K562 (cell line): Measurements from ENCODE around the gene LRRC70. TPM values are rescaled to one million over a fixed set of nuclear protein-coding genes. Genes with fewer than 3 reads are reported as not detected.

Source experiments
- ATAC-seq: fragments of 200-7000 bp; cut with Tn5 transposase; 3 replicates; pipeline ENCODE4 v1.9.1; 2020; ENCODE audit warnings: moderate library complexity
- BruUV-seq: library from RNA; stranded (reverse); fragments of 400-500 nt; replicated peaks from 2 replicates; lab custom pipeline; 2021; lab: Mats Ljungman, UMichigan
- CTCF ChIA-PET: fragments of 300-600 bp; formaldehyde crosslinking; extraction: SDS; loops from one replicate; lab custom pipeline; 2021; ENCODE audit warnings: low intra/inter-chr PET ratio; lab: Yijun Ruan, JAX
- POLR2A ChIA-PET: fragments of 300-600, 350-650 bp; sonication (Branson Sonifier 250); formaldehyde crosslinking; extraction: SDS; loops from one replicate; lab custom pipeline; 2021; ENCODE audit warnings: antibody characterized with exemption, inconsistent platforms; lab: Yijun Ruan, JAX
- DNase-seq, 4 experiments: peaks; one replicate each; pipeline versions ENCODE4 v3.0.0 to v3.0.0-alpha.2; 2011 to 2018; ENCODE audit warnings: low spot score in 3 of 4, mixed read lengths in 3 of 4; ENCODE audit errors: extremely low read depth in 1 of 4
- FAIRE-seq: peaks from 2 replicates; lab custom pipeline; 2011; peaks lifted over from hg19 to GRCh38; lab: Jason Lieb, UNC
- H2AFZ ChIP-seq: 2 replicates; pipeline ENCODE4 v1.6.0; 2011; ENCODE audit warnings: low read depth, low read length, control low read depth, inconsistent platforms
- H3K27ac ChIP-seq: fragments of 200-600 bp; 3 replicates; pipeline ENCODE4 v1.8.0; 2011; ENCODE audit warnings: low read depth, mild to moderate bottlenecking, control low read depth, inconsistent platforms, low read length, moderate library complexity, mixed read lengths; ENCODE audit errors: extremely low read depth
- H3K27me3 ChIP-seq, 2 experiments: fragments of 300-600 bp in 1 of 2; 2 replicates in 1 of 2; 3 replicates in 1 of 2; pipeline versions ENCODE4 v1.6.0 to v1.8.0; 2011; ENCODE audit warnings: inconsistent platforms in 2 of 2, low read length in 2 of 2, mild to moderate bottlenecking in 1 of 2, mixed read lengths in 1 of 2, moderate library complexity in 1 of 2; ENCODE audit not compliant: control insufficient read depth in 2 of 2, insufficient read depth in 2 of 2
- H3K36me3 ChIP-seq: fragments of 300-600 bp; 3 replicates; pipeline ENCODE4 v1.8.0; 2011; ENCODE audit warnings: mild to moderate bottlenecking, low read length, inconsistent platforms; ENCODE audit not compliant: control insufficient read depth, insufficient read depth
- H3K4me1 ChIP-seq, 2 experiments: fragments of 200-600 bp in 1 of 2; replicated peaks in 1 of 2; 2 replicates in 1 of 2; 3 replicates in 1 of 2; pipeline versions ENCODE4 v1.5.1 to v1.8.0; 2011; ENCODE audit warnings: inconsistent platforms in 2 of 2, low read length in 2 of 2, mild to moderate bottlenecking in 1 of 2, mixed read lengths in 1 of 2, moderate library complexity in 1 of 2; ENCODE audit not compliant: control insufficient read depth in 2 of 2, insufficient read depth in 2 of 2
- H3K4me2 ChIP-seq: 2 replicates; pipeline ENCODE4 v1.6.1; 2011; ENCODE audit warnings: low read length, control low read depth, inconsistent platforms, mixed read lengths; ENCODE audit not compliant: insufficient read depth
- H3K4me3 ChIP-seq: fragments of 200-600 bp; sonication (generic), shearing (Covaris generic); 2 replicates; pipeline ENCODE4 v1.5.1; 2016; ENCODE audit warnings: control low read depth, inconsistent platforms
- H3K79me2 ChIP-seq: fragments of 200-600 bp; 3 replicates; pipeline ENCODE4 v1.8.0; 2011; ENCODE audit warnings: low read length, inconsistent platforms; ENCODE audit not compliant: control insufficient read depth, insufficient read depth
- H3K9ac ChIP-seq, 2 experiments: 2 replicates each; pipeline versions ENCODE4 v1.6.0 to v1.6.1; 2011; ENCODE audit warnings: low read depth in 2 of 2, low read length in 2 of 2, control low read depth in 1 of 2, inconsistent platforms in 1 of 2, mild to moderate bottlenecking in 1 of 2, mixed read lengths in 1 of 2; ENCODE audit not compliant: insufficient read depth in 1 of 2
- H3K9me1 ChIP-seq: one replicate; pipeline ENCODE4 v1.6.0; 2011; ENCODE audit warnings: inconsistent platforms, mild to moderate bottlenecking, low read length, moderate library complexity; ENCODE audit not compliant: control insufficient read depth, insufficient read depth
- H3K9me3 ChIP-seq: replicated peaks from 2 replicates; pipeline ENCODE4 v1.5.1; 2011; ENCODE audit warnings: low read depth, low read length, inconsistent platforms; ENCODE audit not compliant: control insufficient read depth, insufficient read depth
- H4K20me1 ChIP-seq: replicated peaks from 2 replicates; pipeline ENCODE4 v1.6.1; 2011; ENCODE audit warnings: low read length, inconsistent platforms, mixed read lengths; ENCODE audit not compliant: control insufficient read depth, insufficient read depth
- CEBPB ChIP-seq: fragments of 450-650 bp; IDR thresholded peaks from 2 replicates; pipeline ENCODE4 v1.6.1; 2016; ENCODE audit warnings: missing genetic modification characterization, missing compliant biosample characterization
- CEBPG ChIP-seq, 3 experiments: fragments of 200-800 bp in 1 of 3; sonication (Bioruptor generic) in 1 of 3; sonication (generic) in 1 of 3; formaldehyde crosslinking in 1 of 3; IDR thresholded peaks in 2 of 3; conservative IDR thresholded peaks in 1 of 3; 2 replicates each; pipeline versions ENCODE4 v1.6.1 to v1.8.0; 2016 to 2022; ENCODE audit warnings: missing compliant biosample characterization in 2 of 3, missing genetic modification characterization in 2 of 3, mild to moderate bottlenecking in 1 of 3, missing genetic modification reagents in 1 of 3
- ESRRB ChIP-seq: fragments of 250-450 bp; sonication (Bioruptor Pico); IDR thresholded peaks from 2 replicates; pipeline ENCODE4 v1.5.0; 2020; ENCODE audit warnings: mild to moderate bottlenecking, moderate library complexity, borderline replicate concordance
- ETV6 ChIP-seq, 3 experiments: fragments of 150-350 bp in 1 of 3; sonication (generic) in 1 of 3; formaldehyde crosslinking in 1 of 3; IDR thresholded peaks; 2 replicates each; pipeline versions ENCODE4 v1.6.1 to v1.8.0; 2014 to 2022; ENCODE audit warnings: borderline replicate concordance in 2 of 3, low read depth in 2 of 3, antibody characterized with exemption in 1 of 3, low read length in 1 of 3, mild to moderate bottlenecking in 1 of 3, missing genetic modification reagents in 1 of 3
- FOXK2 ChIP-seq, 2 experiments: fragments of 450-650 bp; IDR thresholded peaks in 1 of 2; conservative IDR thresholded peaks in 1 of 2; 2 replicates each; pipeline ENCODE4 v1.6.1; 2016; ENCODE audit warnings: low read depth in 2 of 2, mild to moderate bottlenecking in 1 of 2
- GTF2F1 ChIP-seq: IDR thresholded peaks from 2 replicates; pipeline ENCODE4 v1.6.1; 2011; ENCODE audit warnings: low read depth, low read length, improper control_type of control experiment
- HNRNPUL1 ChIP-seq: fragments of 200-400 bp; formaldehyde crosslinking; IDR thresholded peaks from 2 replicates; pipeline ENCODE4 v1.6.1; 2017; ENCODE audit warnings: low read length
- U2AF1 ChIP-seq: fragments of 200-400 bp; formaldehyde crosslinking; optimal IDR thresholded peaks from 2 replicates; pipeline ENCODE3; 2017; ENCODE audit warnings: mild to moderate bottlenecking, low read depth, low read length, moderate library complexity
- ZC3H4 ChIP-seq: sonication (generic); formaldehyde crosslinking; IDR thresholded peaks from 2 replicates; pipeline ENCODE4 v1.9.0; 2021; ENCODE audit warnings: missing genetic modification reagents, borderline replicate concordance
- in situ Hi-C: fragments of 300-500 bp; cut with MboI; formaldehyde crosslinking; loops from 4 replicates; pipeline ENCODE4 v1.15.0; 2018; ENCODE audit warnings: inconsistent platforms, mixed read lengths
- intact Hi-C: fragments of 100-400 bp; cut with micrococcal nuclease; formaldehyde crosslinking; loops from 2 replicates; pipeline ENCODE4 v1.14.2; 2022
- polyA plus RNA-seq, 8 experiments: library from polyadenylated mRNA; depleted of rRNA in 4 of 8; stranded (reverse) in 5 of 8; unstranded in 3 of 8; fragments of >200 nt; fragmentation: Nextera tagmentation in 2 of 8; fragmentation: Illumina TruSeq in 1 of 8; extraction: Ambion mirVana in 2 of 8; extraction: Trizol in 1 of 8; gene quantifications; 2 replicates each; pipeline versions ENCODE4 v1.2.1 to v1.2.3, GENCODE V29; 2011 to 2014; ENCODE audit warnings: inconsistent platforms in 1 of 8, missing spikeins in 1 of 8
- total RNA-seq, 7 experiments: library from RNA; depleted of rRNA in 6 of 7; stranded (reverse); fragments of >200 nt in 6 of 7; fragmentation: Illumina TruSeq in 2 of 7; extraction: Trizol in 2 of 7; gene quantifications; 2 replicates each; pipeline versions ENCODE4 v1.2.1 to v1.2.3, GENCODE V29; 2011 to 2021; ENCODE audit warnings: low replicate concordance in 1 of 7
- TF ChIP-seq, protein P1 (sequence below), 2 experiments: fragments of 450-650 bp in 1 of 2; sonication (generic) in 1 of 2; formaldehyde crosslinking in 1 of 2; IDR thresholded peaks in 1 of 2; conservative IDR thresholded peaks in 1 of 2; 2 replicates each; pipeline versions ENCODE4 v1.6.1 to v1.8.1; 2016 to 2023; ENCODE audit warnings: mild to moderate bottlenecking in 2 of 2, moderate library complexity in 2 of 2, inconsistent platforms in 1 of 2, missing genetic modification reagents in 1 of 2

LRRC70 gene
- total and polyA plus RNA-seq, 9 of the 15 experiments (the other 6 are each of a cell fraction or from before 2014, with no cell fraction given) = 0.21 to 2.1 (median 0.73) TPM

DNA sequence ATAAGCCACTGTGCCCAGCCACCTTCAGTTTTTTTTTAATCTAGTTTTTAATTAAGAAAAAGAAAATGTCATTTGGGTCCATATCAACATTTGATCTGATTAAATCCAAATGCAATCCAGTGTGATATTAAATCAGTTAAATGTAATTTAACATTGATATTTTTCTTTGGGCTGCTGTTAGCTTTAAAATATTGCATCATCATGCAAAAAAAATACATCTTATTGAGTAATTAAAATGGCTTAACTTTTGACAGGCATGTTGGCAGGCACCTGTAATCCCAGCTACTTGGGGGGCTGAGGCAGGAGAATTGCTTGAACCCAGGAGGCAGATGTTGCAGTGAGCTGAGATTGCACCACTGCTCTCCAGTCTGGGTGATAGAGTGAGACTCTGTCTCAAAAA, 22.7 kb upstream of the LRRC70 start:
- H3K79me2 ChIP-seq = no peaks in the 10 kb centered on the region
- no peak overlapping the region for H2AFZ ChIP-seq
- H3K4me1 ChIP-seq = no peaks in the 10 kb centered on the region
- no peak overlapping the region for H3K27ac ChIP-seq
- ChIA-PET CTCF (no interaction called here), POLR2A (interaction anchor here (1.3 kb wide), 1 partner anchor 17 kb away, joined by 4 read pairs; no protein-coding TSS in a partner anchor)
- H3K4me2 ChIP-seq = no peak overlapping the region
- no peaks in the 10 kb centered on the region for H3K9me3 ChIP-seq
- H3K9me1 ChIP-seq = no peaks in the 10 kb centered on the region
- H3K4me3 ChIP-seq = no peak overlapping the region
- DNase-seq (no peak), FAIRE-seq (no peak), ATAC-seq (no peak)
- intact Hi-C loops (loop anchor here (10.0 kb wide), 1 partner anchor 59 kb away; no protein-coding TSS in a partner anchor), in situ Hi-C loops (no loop called here)
- H3K27me3 ChIP-seq = no peaks in the 10 kb centered on the region
- peaks cover 56% of the 10 kb centered on the region for H3K36me3 ChIP-seq
- no TSS peak for BruUV-seq
- no peak overlapping the region for H3K9ac ChIP-seq
- TF ChIP-seq CEBPB (tag) = peak; percentile 68
- no peak for TF ChIP-seq HNRNPUL1
- no peak for TF ChIP-seq FOXK2 (conservative IDR thresholded peaks at IDR 0.05 in 1 of 2, IDR thresholded peaks at IDR 0.05 in 1 of 2; ENCODE audit: low read depth in 2 of 2)
- no peak for TF ChIP-seq U2AF1
- TF ChIP-seq ESRRB (CRISPR knock-in tag) = no peak
- TF ChIP-seq CEBPG (CRISPR knock-in tag; IDR thresholded peaks at IDR 0.05) = no peak
- peak; percentile 50 to 86; a peak in 3 of 4 replicates for TF ChIP-seq CEBPG (tag; conservative IDR thresholded peaks at IDR 0.05 in 1 of 2, IDR thresholded peaks at IDR 0.05 in 1 of 2)
- TF ChIP-seq, protein P1, sequence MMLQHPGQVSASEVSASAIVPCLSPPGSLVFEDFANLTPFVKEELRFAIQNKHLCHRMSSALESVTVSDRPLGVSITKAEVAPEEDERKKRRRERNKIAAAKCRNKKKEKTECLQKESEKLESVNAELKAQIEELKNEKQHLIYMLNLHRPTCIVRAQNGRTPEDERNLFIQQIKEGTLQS (IDR thresholded peaks at IDR 0.05) = peak; percentile 76
- TF ChIP-seq, protein P1 (CRISPR knock-in tag; conservative IDR thresholded peaks at IDR 0.05) = no peak
- no peak for TF ChIP-seq GTF2F1
- TF ChIP-seq ETV6 (IDR thresholded peaks at IDR 0.05; ENCODE audit: borderline replicate concordance in 1 of 2, low read depth in 2 of 2, low read length in 1 of 2) = no peak
- TF ChIP-seq ETV6 (CRISPR knock-in tag; IDR thresholded peaks at IDR 0.05; ENCODE audit: borderline replicate concordance) = no peak
- no peak for TF ChIP-seq ZC3H4 (CRISPR knock-in tag)
- no peaks in the 10 kb centered on the region for H4K20me1 ChIP-seq
